Lung (tissue), 12 donors: ENCODE results near the gene FASN. TPM values are rescaled to one million over a fixed set of nuclear protein-coding genes. Genes with fewer than 3 reads are reported as not detected.

Experiments used
- ATAC-seq: fragments of 200-7000 bp; cut with Tn5 transposase; one replicate; pipeline ENCODE4 v1.9.1; 2020; ENCODE audit warnings: moderate number of reproducible peaks; ENCODE audit not compliant: insufficient read depth, low FRiP score
- DNase-seq, 3 donors: peaks; one replicate each; pipeline ENCODE4 v3.0.0-alpha.2; 2013 to 2017
- H3K27ac ChIP-seq, 2 donors: one replicate each; pipeline ENCODE4 v1.5.1; 2013; ENCODE audit warnings: mild to moderate bottlenecking in 2 of 2, moderate library complexity in 2 of 2, control low read depth in 1 of 2, inconsistent platforms in 1 of 2, low read depth in 1 of 2, low read length in 1 of 2
- H3K27me3 ChIP-seq, 3 donors: one replicate each; pipeline ENCODE4 v1.5.1; 2013; ENCODE audit warnings: low read length in 2 of 3; ENCODE audit not compliant: control insufficient read depth in 3 of 3, insufficient read depth in 3 of 3
- H3K36me3 ChIP-seq, 4 donors: one replicate each; pipeline ENCODE4 v1.5.1; 2013; ENCODE audit warnings: low read length in 4 of 4, mild to moderate bottlenecking in 1 of 4, moderate library complexity in 1 of 4; ENCODE audit not compliant: control insufficient read depth in 4 of 4, insufficient read depth in 4 of 4
- H3K4me1 ChIP-seq, 5 donors: one replicate each; pipeline ENCODE4 v1.5.1; 2013; ENCODE audit warnings: low read length in 5 of 5, mild to moderate bottlenecking in 2 of 5, moderate library complexity in 1 of 5; ENCODE audit not compliant: control insufficient read depth in 5 of 5, insufficient read depth in 5 of 5
- H3K4me3 ChIP-seq: one replicate; pipeline ENCODE4 v1.5.1; 2013; ENCODE audit warnings: mild to moderate bottlenecking, control low read depth, moderate library complexity
- H3K9ac ChIP-seq, 2 donors: one replicate each; pipeline ENCODE4 v1.5.1; 2013; ENCODE audit warnings: low read length in 2 of 2, control low read depth in 1 of 2; ENCODE audit not compliant: insufficient read depth in 1 of 2
- H3K9me3 ChIP-seq, 4 donors: one replicate each; pipeline ENCODE4 v1.5.1; 2013; ENCODE audit warnings: low read length in 3 of 4, mild to moderate bottlenecking in 1 of 4, moderate library complexity in 1 of 4; ENCODE audit not compliant: control insufficient read depth in 4 of 4, insufficient read depth in 3 of 4
- WGBS, 2 donors: extraction: QIAGEN DNeasy Blood & Tissue Kit; methylation state at CpG; one replicate each; pipeline ENCODE4 v1.1.7; 2013; 5-methylcytosine and 5-hydroxymethylcytosine counted together
- polyA plus RNA-seq, 2 donors: library from polyadenylated mRNA; stranded (reverse); fragments of 200-250 nt; gene quantifications; one replicate each; pipeline ENCODE4 v1.2.1, GENCODE V29; 2013
- total RNA-seq, 2 donors: library from RNA; depleted of rRNA in 1 of 2; stranded (reverse); fragments of >200 nt in 1 of 2; gene quantifications; one replicate each; pipeline ENCODE4 v1.2.1, GENCODE V29; 2014 to 2021
- TF ChIP-seq, protein P1 (sequence below): IDR thresholded peaks from 2 replicates; pipeline ENCODE4 v1.5.1; 2012; ENCODE audit warnings: mild to moderate bottlenecking; ENCODE audit errors: control extremely low read depth, extremely low read depth
- donor health status: control.
- donor health status: control.
- donor health status: Bipolar disorder and iron deficiency.
- donor health status: healthy.
- donor health status: DM: yes; HTN: yes; CAD: no.

Gene FASN
- total and polyA plus RNA-seq, 4 donors: 46.2 to 604 (median 212) TPM

DNA sequence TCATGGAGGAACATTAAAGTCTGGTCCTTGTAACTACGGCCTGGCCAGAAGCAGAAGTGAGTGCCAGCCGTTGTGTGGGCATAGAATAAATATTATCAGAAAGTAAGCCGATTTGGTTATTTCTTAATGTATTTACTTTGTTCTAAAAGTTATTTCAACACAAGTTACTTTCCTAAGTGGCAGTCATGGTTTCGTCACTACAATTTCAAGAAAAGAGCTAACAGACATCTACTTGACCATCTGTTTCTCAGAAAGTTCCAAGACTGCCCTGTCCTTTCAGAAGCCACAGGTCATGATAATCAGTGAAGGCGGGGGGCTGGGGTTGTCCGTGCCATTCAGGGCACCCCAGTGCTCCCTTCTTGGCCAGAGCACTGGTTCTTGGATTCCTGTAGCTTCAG is 14.9 kb upstream of the FASN start:
- H3K4me1 ChIP-seq: peaks cover 0 to 6% (median 3%) of the 10 kb centered on the region in 5 donors
- H3K9me3 ChIP-seq: no peaks in the 10 kb centered on the region
- ATAC-seq (peak; percentile 44), DNase-seq (no peak)
- no peak overlapping the region for H3K4me3 ChIP-seq
- H3K27ac ChIP-seq: peak overlapping the region in 1 of 2 donors; percentile 89
- no peak overlapping the region for H3K9ac ChIP-seq
- 52 to 65% methylated on average over 6 of the region's 6 CpGs for WGBS, 2 donors
- H3K27me3 ChIP-seq: no peaks in the 10 kb centered on the region
- TF ChIP-seq, protein P1, sequence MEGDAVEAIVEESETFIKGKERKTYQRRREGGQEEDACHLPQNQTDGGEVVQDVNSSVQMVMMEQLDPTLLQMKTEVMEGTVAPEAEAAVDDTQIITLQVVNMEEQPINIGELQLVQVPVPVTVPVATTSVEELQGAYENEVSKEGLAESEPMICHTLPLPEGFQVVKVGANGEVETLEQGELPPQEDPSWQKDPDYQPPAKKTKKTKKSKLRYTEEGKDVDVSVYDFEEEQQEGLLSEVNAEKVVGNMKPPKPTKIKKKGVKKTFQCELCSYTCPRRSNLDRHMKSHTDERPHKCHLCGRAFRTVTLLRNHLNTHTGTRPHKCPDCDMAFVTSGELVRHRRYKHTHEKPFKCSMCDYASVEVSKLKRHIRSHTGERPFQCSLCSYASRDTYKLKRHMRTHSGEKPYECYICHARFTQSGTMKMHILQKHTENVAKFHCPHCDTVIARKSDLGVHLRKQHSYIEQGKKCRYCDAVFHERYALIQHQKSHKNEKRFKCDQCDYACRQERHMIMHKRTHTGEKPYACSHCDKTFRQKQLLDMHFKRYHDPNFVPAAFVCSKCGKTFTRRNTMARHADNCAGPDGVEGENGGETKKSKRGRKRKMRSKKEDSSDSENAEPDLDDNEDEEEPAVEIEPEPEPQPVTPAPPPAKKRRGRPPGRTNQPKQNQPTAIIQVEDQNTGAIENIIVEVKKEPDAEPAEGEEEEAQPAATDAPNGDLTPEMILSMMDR: no peak
- peaks cover 0 to 2% (median 0%) of the 10 kb centered on the region in 4 donors for H3K36me3 ChIP-seq

DNA sequence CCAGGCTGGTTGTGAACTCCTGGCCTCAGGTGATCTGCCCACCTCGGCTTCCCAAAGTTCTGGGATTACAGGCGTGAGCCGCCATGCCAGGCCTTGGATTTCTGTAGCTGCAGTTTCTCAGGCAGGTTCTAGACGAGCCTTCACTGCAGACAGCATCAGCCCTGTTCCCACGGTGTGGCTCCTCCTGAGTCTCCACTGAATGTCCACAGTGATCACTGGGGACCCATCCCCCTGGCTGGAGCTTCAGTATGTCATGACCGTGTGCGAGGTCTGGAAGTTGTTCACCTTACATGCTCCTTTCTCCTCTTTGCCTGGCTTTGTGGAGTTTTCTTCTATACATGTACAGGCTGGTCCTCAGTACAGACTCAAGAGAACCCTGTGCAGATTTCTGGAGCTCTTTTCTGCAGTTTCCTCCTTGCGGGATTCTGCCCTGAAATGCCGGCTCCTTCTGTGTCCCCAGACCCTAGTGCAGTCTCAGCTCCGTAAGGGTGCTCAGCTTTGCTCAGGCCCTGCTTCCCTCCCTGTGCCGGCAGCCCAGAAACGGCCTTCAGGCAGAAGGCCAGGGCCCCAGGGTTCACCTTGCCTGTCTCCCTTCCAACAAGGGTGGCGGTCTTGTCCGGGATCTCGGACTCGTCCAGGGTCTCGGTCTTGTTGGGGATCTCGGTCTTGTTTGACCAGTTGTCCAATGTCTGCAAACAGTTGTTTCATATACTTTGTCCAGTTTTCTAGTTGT is 14.3 kb upstream of the FASN start:
- Histone ChIP-seq H3K9me3 (no peaks in the 10 kb centered on the region), H3K4me3 (no peak overlapping the region), H3K27me3 (no peaks in the 10 kb centered on the region), H3K9ac (no peak overlapping the region), H3K27ac (peak overlapping the region in 1 of 2 donors; percentile 89), H3K36me3 (peaks cover 0 to 2% (median 0%) of the 10 kb centered on the region in 4 donors), H3K4me1 (peaks cover 0 to 11% (median 5%) of the 10 kb centered on the region in 5 donors)
- ATAC-seq: no peak
- DNase-seq: no peak
- 77 to 86% methylated on average over 18 of the region's 18 CpGs for WGBS, 2 donors
- TF ChIP-seq, protein P1: no peak

DNA sequence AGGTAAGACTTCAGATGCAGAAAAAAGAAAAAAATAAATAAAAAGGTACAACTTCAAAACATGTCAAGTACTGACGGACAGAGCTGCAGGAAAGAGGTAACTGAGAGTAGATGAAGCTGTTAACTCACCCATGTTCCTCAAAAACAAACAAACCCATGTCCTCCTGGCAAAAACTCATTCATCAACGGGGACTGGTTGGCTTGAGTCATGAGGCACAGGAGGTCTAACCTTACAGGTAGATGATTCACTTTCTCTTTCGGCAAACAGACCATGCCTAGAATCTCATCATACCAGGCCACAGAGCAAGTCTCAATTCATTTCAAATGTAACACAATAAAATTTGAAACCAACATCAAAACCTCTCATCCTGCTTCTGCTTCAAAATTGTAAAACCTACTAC is 12.3 kb upstream of the FASN start:
- Histone ChIP-seq H3K9ac (no peak overlapping the region), H3K4me1 (peaks cover 0 to 28% (median 24%) of the 10 kb centered on the region in 5 donors), H3K9me3 (no peaks in the 10 kb centered on the region), H3K4me3 (no peak overlapping the region), H3K27ac (no peak overlapping the region), H3K36me3 (peaks cover 0 to 2% (median 0%) of the 10 kb centered on the region in 4 donors), H3K27me3 (no peaks in the 10 kb centered on the region)
- DNase-seq (no peak), ATAC-seq (no peak)
- TF ChIP-seq, protein P1: no peak
- 72 to 84% methylated on average over 3 of the region's 3 CpGs for WGBS, 2 donors
